Peyer's patch (tissue), 4 donors: ENCODE data around the gene BPTF. TPM values are rescaled to one million over a fixed set of nuclear protein-coding genes. Genes with fewer than 3 reads are reported as not detected.
"Not testable (repeated sequence)": the region's sequence is repeated elsewhere in the genome, so short reads cannot be mapped to it uniquely, and the experiment has no call there.

Source experiments
- DNase-seq, 3 donors: peaks; one replicate each; pipeline ENCODE4 v3.0.0-alpha.2; 2017 to 2019
- H3K27ac ChIP-seq, 4 donors: fragments of 200-600 bp; sonication (generic); one replicate each; pipeline ENCODE4 v1.5.1; 2016 to 2019
- H3K27me3 ChIP-seq, 2 donors: fragments of 200-600 bp; sonication (generic); one replicate each; pipeline ENCODE4 v1.5.1; 2019
- H3K36me3 ChIP-seq, 3 donors: fragments of 200-600 bp; sonication (generic); one replicate each; pipeline ENCODE4 v1.5.1; 2016 to 2019
- H3K4me1 ChIP-seq, 4 donors: fragments of 200-600 bp; sonication (generic); one replicate each; pipeline ENCODE4 v1.5.1; 2016 to 2019
- H3K4me3 ChIP-seq, 4 donors: fragments of 200-600 bp; sonication (generic); 1 replicate in 3 of 4; 2 replicates in 1 of 4; pipeline ENCODE4 v1.5.1; 2016 to 2019; ENCODE audit warnings: mild to moderate bottlenecking in 1 of 4
- H3K9me3 ChIP-seq, 4 donors: fragments of 200-600 bp; sonication (generic); one replicate each; pipeline ENCODE4 v1.5.1; 2016 to 2019; ENCODE audit warnings: mild to moderate bottlenecking in 1 of 4
- CTCF ChIP-seq, 6 experiments: fragments of 450-650 bp in 4 of 6; fragments of 200-600 bp in 2 of 6; sonication (generic) in 1 of 6; IDR thresholded peaks; one replicate each; pipeline ENCODE4 v1.5.1; 2017 to 2019; ENCODE audit warnings: antibody characterized with exemption in 6 of 6, mild to moderate bottlenecking in 3 of 6, moderate library complexity in 1 of 6
- POLR2A ChIP-seq, 2 donors: fragments of 450-650 bp; IDR thresholded peaks; one replicate each; pipeline ENCODE4 v1.5.1; 2017; ENCODE audit warnings: antibody characterized with exemption in 2 of 2, mild to moderate bottlenecking in 2 of 2, moderate library complexity in 2 of 2
- total RNA-seq, 4 donors: library from RNA; depleted of rRNA; stranded (reverse); fragments of >200 nt; gene quantifications; one replicate each; pipeline ENCODE4 v1.1.0, GENCODE V29; 2016

Gene BPTF
- total RNA-seq, 4 donors from 2014 or later: 70.2 to 305 (median 109) TPM

DNA sequence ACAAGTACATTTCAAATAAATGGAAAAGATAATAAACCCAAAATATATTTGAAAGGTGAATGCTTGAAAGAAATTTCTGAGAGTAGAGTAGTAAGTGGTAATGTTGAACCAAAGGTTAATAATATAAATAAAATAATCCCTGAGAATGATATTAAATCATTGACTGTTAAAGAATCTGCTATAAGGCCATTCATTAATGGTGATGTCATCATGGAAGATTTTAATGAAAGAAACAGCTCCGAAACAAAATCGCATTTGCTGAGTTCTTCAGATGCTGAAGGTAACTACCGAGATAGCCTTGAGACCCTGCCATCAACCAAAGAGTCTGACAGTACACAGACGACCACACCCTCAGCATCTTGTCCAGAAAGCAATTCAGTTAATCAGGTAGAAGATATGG, 86.8 kb downstream of the BPTF start:
- H3K4me3 ChIP-seq: no peak overlapping the region
- no peaks in the 10 kb centered on the region for H3K4me1 ChIP-seq
- H3K27me3 ChIP-seq: no peaks in the 10 kb centered on the region
- no peak overlapping the region for H3K27ac ChIP-seq
- H3K9me3 ChIP-seq: no peaks in the 10 kb centered on the region
- no peak for DNase-seq
- TF ChIP-seq POLR2A (IDR thresholded peaks at IDR 0.05) (no peak), CTCF (IDR thresholded peaks at IDR 0.05) (no peak)
- H3K36me3 ChIP-seq: peaks cover 0 to 80% (median 0%) of the 10 kb centered on the region in 3 donors

DNA sequence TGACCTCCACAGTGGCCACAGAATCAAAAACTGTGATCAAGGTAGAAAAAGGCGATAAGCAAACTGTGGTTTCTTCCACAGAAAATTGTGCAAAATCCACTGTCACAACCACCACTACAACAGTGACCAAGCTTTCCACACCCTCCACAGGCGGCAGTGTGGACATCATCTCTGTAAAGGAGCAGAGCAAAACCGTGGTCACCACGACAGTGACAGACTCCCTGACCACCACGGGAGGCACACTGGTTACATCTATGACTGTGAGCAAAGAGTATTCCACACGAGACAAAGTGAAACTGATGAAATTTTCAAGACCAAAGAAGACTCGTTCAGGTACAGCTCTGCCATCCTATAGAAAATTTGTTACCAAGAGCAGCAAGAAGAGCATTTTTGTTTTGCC, 87.4 kb downstream of the BPTF start:
- no peaks in the 10 kb centered on the region for H3K27me3 ChIP-seq
- H3K9me3 ChIP-seq: no peaks in the 10 kb centered on the region
- H3K4me1 ChIP-seq: no peaks in the 10 kb centered on the region
- H3K27ac ChIP-seq: no peak overlapping the region
- no peak for TF ChIP-seq CTCF (IDR thresholded peaks at IDR 0.05)
- no peak for TF ChIP-seq POLR2A (IDR thresholded peaks at IDR 0.05)
- H3K36me3 ChIP-seq: peaks cover 0 to 77% (median 0%) of the 10 kb centered on the region in 3 donors
- H3K4me3 ChIP-seq: no peak overlapping the region
- no peak for DNase-seq

DNA sequence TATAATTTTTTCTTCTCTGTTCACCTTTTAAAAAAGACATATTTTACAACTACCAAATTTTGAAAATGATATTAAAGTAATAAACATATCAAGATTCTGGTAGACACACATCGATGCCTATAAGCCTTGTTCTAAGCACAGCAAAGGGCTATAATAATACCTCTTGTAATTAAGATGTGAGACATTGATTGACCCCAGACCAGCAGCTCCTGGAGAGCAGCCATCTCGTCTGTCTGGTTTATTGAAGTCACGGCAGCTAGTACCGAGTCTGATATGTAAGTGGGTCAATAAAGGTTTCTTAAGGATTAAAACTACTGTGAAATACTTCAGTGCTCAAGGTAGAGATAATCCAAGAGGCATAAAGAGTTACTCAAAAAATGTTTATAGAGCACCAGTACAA, 94.9 kb downstream of the BPTF start:
- H3K9me3 ChIP-seq: no peaks in the 10 kb centered on the region
- TF ChIP-seq POLR2A (IDR thresholded peaks at IDR 0.05) (no peak), CTCF (IDR thresholded peaks at IDR 0.05) (no peak)
- H3K4me1 ChIP-seq: no peaks in the 10 kb centered on the region
- DNase-seq: no peak
- H3K4me3 ChIP-seq: no peak overlapping the region
- no peaks in the 10 kb centered on the region for H3K27me3 ChIP-seq
- H3K36me3 ChIP-seq: peaks cover 0 to 74% (median 0%) of the 10 kb centered on the region in 3 donors
- H3K27ac ChIP-seq: no peak overlapping the region

DNA sequence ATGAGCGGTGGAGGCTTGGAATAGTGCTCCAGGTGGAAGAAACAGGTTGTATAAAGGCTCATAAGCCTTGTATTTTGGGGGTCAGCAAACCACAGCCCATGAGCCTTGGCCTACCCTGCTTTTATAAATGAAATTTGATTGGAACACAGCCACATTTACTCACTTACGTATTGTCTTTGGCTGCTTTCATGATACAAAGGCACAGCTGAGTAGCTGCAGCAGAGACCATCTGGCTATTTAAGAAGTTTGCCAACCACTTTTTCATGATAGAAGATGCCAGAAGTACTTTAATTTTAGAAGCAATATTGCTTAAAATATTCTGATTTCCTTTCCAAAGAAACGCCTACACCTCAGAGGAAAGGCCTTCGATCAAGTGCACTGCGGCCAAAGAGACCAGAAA, 97.2 kb downstream of the BPTF start:
- no peak overlapping the region for H3K4me3 ChIP-seq
- no peaks in the 10 kb centered on the region for H3K4me1 ChIP-seq
- H3K9me3 ChIP-seq: no peaks in the 10 kb centered on the region
- H3K27ac ChIP-seq: no peak overlapping the region
- H3K27me3 ChIP-seq: no peaks in the 10 kb centered on the region
- TF ChIP-seq POLR2A (IDR thresholded peaks at IDR 0.05) (no peak), CTCF (IDR thresholded peaks at IDR 0.05) (no peak)
- no peak for DNase-seq
- peaks cover 0 to 85% (median 0%) of the 10 kb centered on the region in 3 donors for H3K36me3 ChIP-seq

- H3K36me3 ChIP-seq: peaks cover 0 to 89% (median 0%) of the 10 kb centered on the region in 3 donors
- not testable (repeated sequence) for H3K9me3 ChIP-seq, H3K27me3 ChIP-seq, H3K4me1 ChIP-seq, DNase-seq, H3K4me3 ChIP-seq, H3K27ac ChIP-seq
Measured at GRCh38 chr17:67928842-67929241, 103.5 kb downstream of the BPTF start.

DNA sequence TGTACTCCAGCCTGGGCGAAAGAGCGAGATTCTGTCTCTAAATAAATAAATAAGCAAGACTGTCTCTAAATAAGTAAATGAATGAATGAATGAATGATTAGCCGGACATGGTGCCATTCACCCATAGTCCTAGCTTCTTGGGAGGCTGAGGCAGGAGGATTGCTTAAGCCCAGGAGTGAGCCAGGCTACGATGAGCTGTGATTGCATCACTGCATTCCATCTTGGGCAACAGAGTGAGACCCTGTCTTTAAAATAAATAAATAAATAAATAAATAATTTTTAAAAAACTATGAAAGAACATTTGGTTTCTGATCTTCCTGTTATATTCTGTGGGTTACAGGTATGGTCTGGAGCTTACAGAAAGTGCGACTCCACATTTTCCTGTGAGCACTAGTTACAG, 105.9 kb downstream of the BPTF start:
- no peak overlapping the region for H3K27ac ChIP-seq
- DNase-seq: no peak
- H3K4me1 ChIP-seq: no peaks in the 10 kb centered on the region
- H3K9me3 ChIP-seq: no peaks in the 10 kb centered on the region
- no peak for TF ChIP-seq CTCF (IDR thresholded peaks at IDR 0.05)
- TF ChIP-seq POLR2A (IDR thresholded peaks at IDR 0.05): no peak
- H3K36me3 ChIP-seq: peaks cover 0 to 97% (median 0%) of the 10 kb centered on the region in 3 donors
- H3K4me3 ChIP-seq: no peak overlapping the region
- no peaks in the 10 kb centered on the region for H3K27me3 ChIP-seq
